Measurements from ENCODE around the gene OR6B2.
"Not testable (repeated sequence)": the region's sequence is repeated elsewhere in the genome, so short reads cannot be mapped to it uniquely, and the experiment has no call there.

Gene OR6B2
- 0 reads per million in 2 experiments for total RNA-seq

DNA sequence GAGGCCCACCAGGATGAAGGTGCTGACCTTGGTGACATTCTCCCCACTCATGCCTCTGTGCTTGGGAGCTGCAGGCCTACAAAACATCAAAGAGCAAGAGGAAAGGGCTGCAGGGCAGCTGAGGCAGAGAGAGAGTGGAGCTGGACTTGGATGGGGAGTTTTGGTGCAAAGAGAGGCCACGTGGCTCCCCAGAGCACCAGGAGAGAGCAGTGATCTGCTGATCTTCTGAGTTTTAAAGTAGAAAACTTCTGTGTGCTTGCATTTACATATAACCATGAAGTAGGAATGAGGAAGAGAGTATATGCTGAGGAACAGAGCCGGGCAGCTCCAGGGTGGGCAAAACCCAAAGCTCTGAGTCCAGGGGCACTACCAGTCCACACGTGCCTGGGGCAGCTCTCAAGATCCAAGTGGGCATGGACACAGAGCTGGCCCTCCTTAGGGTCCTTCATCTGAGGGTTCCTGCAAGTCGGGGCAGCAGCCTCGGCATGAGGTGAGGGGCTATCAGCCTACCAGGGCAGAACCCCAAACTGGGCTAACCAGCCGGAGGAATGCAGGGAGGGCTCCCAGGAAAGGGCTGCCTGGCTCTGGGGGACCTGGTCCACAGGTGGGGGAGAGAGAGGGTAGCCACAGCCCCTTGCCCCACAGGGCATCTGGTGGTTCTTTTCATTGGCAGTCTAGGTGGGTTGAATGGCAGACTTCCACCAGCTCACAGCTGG lies at the start of gene OR6B2:
Gene OR6B2 (minus strand): TSS at position 51 of the 716 bp plus-strand sequence. CDS start 0 bp downstream, at position 51.
- no peak for DNase-seq (ENCODE audit: low read depth)

- no peak for DNase-seq (ENCODE audit: low read depth)
Measured at GRCh38 chr2:240078631-240079030, 48.4 kb upstream of the OR6B2 start.

GRCh38 chr2:240077442-240077841 lies 47.2 kb upstream of the OR6B2 start:
- DNase-seq (ENCODE audit: low read depth), result no peak

GRCh38 chr2:240074545-240074944 lies 44.3 kb upstream of the OR6B2 start:
- DNase-seq (ENCODE audit: low read depth), result no peak

DNA sequence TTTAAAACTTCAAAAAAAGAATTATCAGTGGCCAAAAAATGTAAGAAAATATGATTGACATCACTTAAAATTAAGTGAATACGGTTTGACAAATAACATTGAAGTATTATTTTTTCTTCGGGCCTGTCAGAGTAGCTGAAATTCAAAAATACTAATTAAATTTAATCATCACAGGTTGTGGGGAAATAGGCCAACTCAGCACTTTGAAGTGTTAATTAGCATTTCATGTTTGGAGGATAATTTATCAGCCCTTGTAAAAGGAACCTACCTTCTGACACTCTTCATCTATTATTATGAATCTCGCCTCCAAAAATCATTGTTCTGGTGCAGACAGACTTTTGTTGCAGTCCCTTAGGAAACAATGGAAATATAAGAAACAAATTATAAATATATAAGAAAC lies 40.7 kb upstream of the OR6B2 start:
- no peak for DNase-seq (ENCODE audit: low read depth)

DNA sequence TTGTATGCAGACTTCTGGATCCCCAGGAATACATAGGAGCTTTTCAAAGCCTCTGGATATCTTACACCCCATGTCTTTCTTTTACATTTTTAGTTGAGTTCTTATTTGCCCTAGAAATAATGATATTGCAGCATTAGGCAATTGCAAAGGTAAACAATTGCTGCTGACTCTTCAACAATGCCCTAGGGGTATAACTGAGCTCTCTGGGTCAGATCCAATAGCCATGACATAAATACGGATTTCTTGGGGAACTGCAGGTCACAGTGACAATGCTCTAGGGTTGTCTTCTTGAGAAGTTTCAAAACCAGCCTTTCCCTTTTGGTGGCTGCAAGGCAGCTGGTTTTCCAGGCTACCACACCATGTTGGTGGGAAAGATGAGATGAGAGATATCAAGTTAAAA lies 39.6 kb upstream of the OR6B2 start:
- no peak for DNase-seq (ENCODE audit: low read depth)

- DNase-seq (ENCODE audit: low read depth), result no peak
Measured at GRCh38 chr2:240068193-240068592, 38.0 kb upstream of the OR6B2 start.

GRCh38 chr2:240066489-240066888 lies 36.3 kb upstream of the OR6B2 start:
- DNase-seq (ENCODE audit: low read depth), result no peak

DNA sequence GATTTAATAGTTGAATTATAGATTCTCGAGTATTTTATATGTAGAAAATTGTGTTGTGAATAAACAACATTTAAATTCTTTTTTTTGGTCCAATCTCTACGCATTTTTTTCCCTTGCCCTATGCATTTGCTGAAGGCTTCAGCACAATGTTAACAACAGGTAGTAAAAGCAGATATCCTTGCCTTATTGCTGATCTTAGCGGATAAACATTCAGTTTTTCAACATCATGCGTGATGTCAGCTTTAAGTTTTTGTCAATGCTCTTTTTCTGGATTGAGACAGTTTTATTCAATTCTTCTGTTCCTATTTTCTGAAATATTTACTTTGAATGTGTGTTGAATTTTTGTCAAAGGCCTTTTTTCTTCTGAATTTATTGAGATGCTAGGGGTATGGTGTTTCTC lies 34.7 kb upstream of the OR6B2 start:
- DNase-seq (ENCODE audit: low read depth), result no peak

- peak; percentile 20 for DNase-seq (ENCODE audit: low read depth)
Measured at GRCh38 chr2:240060977-240061591, 30.9 kb upstream of the OR6B2 start.

- no peak for DNase-seq (ENCODE audit: low read depth)
Measured at GRCh38 chr2:240056678-240057077, 26.4 kb upstream of the OR6B2 start.

- DNase-seq (ENCODE audit: low read depth), result no peak
Measured at GRCh38 chr2:240055177-240055917, 25.1 kb upstream of the OR6B2 start.

DNA sequence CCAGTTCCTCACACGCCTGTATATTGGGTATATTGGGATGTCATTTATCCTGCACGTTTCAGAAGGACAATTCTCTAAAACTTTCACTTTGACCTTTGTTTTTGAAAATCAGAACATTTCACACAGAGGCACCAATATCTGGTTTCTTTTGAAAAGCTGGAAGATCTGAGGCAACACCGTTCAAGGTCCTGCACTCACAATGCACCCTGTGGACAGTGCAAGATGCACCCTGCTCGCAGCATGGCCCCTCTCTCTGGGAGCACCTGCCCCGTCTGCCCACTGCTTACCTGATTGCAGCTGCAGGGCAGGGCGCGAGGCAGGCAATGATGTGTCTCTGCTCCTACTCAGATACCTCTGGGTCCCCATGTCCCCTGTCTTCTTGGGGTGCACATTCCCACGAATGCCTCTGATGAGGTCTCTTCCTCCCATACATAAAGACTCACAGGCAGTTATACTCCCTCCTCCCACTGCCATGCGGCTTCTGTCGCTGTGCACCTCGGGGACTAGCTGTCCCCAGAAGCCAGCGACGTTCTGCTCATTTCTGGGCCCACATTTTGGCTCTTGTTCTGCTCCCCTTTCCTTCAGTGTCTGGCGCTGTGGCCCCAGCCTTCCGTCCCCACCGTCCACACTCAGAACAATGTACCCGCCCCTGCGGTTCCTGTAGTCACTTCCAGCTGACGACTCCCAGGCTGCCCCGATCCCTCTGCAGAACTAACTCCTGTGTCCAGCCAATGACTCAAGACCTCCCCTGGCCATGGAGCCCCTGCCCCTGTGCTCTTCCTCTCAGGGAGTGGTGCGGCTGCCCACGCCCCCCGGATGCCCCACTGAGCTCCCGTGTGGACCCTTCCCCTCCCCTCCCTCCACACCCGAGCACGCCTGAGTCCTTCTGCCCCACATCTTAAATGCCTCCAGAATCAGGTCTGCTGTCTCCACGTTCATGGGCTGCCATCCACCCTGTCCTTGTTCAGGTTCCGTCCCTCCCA lies 23.2 kb upstream of the OR6B2 start, which contains the start of gene OR6B3:
Gene OR6B3 (minus strand): TSS at position 349 of the 983 bp plus-strand sequence.
- no peak for DNase-seq (ENCODE audit: low read depth)

DNA sequence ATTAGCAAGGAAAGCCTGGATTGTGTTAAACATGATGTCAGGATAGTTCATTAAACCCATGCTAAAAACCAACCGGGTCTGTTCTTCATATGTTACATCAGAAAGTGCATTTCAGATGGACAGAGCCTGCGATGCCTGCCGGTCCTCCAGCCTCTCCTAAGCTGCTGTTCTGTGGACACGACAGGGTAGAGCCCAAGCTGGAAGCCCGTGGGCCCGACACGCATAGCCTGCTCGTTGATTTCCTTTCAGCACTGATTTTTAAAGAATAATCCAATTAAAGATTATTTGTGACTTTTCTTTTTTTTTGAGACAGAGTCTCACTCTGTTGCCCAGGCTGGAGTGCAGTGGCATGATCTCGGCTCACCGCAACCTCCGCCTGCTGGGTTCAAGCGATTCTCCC lies 22.3 kb upstream of the OR6B2 start:
- no peak for DNase-seq (ENCODE audit: low read depth)

DNA sequence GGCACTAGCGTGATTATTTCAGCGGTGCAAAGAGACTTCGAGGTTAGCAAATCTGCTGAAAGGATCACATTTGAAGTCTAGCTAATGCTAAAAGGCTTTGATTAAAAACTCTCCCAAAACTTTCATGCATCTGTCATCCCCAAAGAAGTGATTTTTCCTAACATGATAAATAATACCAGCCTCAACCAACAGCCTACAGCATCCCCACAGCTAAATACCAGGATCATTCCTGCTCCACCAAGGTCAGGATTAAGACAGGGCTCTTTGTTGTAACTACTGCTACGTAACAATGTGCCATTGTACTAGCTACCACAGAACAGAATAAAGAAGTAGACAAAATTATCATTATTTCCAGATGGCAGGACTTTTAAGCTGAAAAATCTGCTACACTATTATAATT lies 21.5 kb upstream of the OR6B2 start:
- no peak for DNase-seq (ENCODE audit: low read depth)

DNA sequence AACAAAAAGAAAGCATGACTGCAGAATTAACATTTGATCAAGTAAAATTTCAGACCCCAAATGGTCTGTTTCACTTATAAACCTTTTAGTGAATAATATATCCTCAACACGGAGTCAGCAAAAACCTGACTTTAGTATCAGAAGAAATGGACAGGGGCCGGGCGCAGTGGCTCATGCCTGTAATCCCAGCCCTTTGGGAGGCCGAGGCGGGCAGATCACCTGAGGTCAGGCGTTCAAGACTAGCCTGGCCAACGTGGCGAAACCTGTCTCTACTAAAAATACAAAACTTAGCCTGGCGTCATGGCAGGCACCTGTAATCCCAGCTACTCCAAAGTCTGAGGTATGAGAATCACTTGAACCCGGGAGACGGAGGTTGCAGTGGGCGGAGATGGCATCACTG lies 20.0 kb upstream of the OR6B2 start:
- DNase-seq (ENCODE audit: low read depth), result no peak

DNA sequence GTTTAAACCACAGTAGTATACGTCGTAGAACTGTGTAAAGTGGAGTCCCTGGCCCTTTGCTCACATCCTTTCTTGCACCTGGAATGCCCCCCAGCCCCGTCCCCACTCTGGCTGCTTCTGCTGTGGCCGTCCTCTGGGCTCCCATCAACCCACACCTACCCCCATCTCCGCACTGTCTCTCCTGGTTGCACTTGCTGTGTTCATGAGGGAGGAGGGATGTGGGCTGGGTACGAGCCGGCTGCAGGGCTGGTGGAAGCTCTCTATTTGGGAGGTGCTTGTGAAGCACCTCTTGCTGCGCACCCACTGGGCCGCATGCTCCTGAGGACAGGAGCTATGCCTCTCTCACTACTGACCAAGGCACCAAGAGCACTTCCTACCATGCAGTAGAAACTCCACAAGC lies 18.0 kb upstream of the OR6B2 start:
- DNase-seq (ENCODE audit: low read depth), result no peak

- DNase-seq (ENCODE audit: low read depth), result no peak
Measured at GRCh38 chr2:240045098-240045497, 14.9 kb upstream of the OR6B2 start.

DNA sequence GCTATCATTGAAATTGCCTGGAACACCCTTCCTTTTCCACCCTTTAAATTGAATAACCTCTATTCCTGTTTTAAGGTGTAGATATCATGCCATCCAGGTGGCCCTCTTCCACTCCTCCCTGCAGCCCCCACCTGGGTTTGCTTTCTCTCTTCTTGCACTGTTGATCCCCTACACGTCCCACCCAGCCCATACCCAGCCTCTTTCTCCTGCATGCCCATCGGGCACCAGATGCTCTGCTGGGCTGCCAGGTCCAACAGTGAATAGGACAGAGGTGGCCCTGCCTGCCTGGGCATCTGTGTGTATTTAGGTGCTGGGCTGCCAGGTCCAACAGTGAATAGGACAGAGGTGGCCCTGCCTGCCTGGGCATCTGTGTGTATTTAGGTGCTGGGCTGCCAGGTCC lies 13.9 kb upstream of the OR6B2 start:
- DNase-seq (ENCODE audit: low read depth), result not testable (repeated sequence)

DNA sequence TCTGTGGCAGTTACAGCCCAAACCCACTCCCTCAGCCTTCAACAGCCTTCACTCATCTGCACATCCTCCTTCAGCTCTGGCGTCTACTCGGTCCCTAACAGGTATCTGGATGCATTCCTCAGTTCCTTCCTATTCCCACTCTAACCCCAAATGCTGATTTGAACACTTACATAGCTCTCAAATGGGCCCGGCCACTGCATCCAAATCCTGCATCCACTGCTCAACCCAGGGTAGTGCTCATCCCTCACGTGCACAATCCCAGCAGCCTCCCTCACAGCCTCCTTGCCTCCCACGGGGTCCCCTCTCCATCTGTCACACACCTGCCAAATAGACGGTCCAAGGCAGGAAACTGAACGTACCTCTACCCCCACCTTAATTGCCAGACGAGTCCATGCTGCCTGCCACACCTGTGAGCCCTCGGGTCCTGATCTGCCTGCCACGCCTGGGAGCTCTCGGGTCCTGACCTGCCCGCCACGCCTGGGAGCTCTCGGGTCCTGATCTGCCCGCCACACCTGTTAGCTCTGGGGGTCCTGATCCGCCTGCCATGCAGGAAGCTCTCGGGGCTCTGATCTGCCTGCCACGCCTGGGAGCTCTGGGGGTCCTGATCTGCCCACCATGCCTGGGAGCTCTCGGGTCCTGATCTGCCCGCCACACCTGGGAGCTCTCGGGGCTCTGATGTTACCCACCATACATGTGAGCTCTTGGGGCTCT lies 13.2 kb upstream of the OR6B2 start:
- no peak for DNase-seq (ENCODE audit: low read depth)

GRCh38 chr2:240042740-240043139 lies 12.5 kb upstream of the OR6B2 start:
- no peak for DNase-seq (ENCODE audit: low read depth)

Measured in T follicular helper cell (primary cell).